BE2C (cell line): ENCODE data around the gene WNT16.

Source experiments
- DNase-seq: peaks from one replicate; pipeline ENCODE4 v3.0.0-alpha.2; 2020
- H3K27me3 ChIP-seq: fragments of 250-450 bp; sonication (Bioruptor Pico); 2 replicates; pipeline ENCODE4 v1.5.1; 2020; ENCODE audit warnings: mild to moderate bottlenecking
- H3K36me3 ChIP-seq: fragments of 250-450 bp; sonication (Bioruptor Pico); 2 replicates; pipeline ENCODE4 v1.5.1; 2020; ENCODE audit warnings: mild to moderate bottlenecking
- H3K4me1 ChIP-seq: fragments of 250-450 bp; sonication (Bioruptor Pico); 2 replicates; pipeline ENCODE4 v1.5.1; 2020
- H3K4me3 ChIP-seq: 2 replicates; pipeline ENCODE4 v1.5.1; 2011; ENCODE audit warnings: low read depth, low read length
- H3K9me3 ChIP-seq: fragments of 250-450 bp; sonication (Bioruptor Pico); 2 replicates; pipeline ENCODE4 v1.5.1; 2020
- CTCF ChIP-seq: IDR thresholded peaks from 2 replicates; pipeline ENCODE4 v1.5.1; 2012; ENCODE audit warnings: mild to moderate bottlenecking, low read depth, low read length

WNT16 gene

DNA sequence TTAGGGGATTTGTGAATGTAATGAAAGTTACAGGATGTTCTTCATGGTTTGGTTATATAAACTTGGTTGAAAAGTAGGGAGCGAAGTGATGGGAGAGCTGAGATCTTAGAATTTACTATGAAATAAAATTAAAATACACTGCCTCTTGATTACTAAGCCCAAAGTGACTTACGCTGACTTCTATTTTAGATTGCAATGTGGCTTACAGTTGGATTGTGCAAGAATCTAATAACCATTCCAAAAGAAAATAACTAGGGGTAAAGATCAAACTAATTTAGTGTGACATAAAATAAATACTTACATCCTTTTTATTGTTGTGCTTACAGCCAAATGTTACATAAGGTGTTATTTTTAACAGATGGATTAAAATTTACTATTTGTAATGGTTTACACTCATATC is 15.3 kb downstream of the WNT16 start:
- Histone ChIP-seq H3K4me3 (no peak overlapping the region), H3K27me3 (no peaks in the 10 kb centered on the region), H3K36me3 (no peaks in the 10 kb centered on the region; the same call in 1 of the 2 replicates), H3K4me1 (no peaks in the 10 kb centered on the region), H3K9me3 (no peaks in the 10 kb centered on the region)
- TF ChIP-seq CTCF, result no peak
- no peak for DNase-seq

- H3K36me3 ChIP-seq, result no peaks in the 10 kb centered on the region; the same call in 1 of the 2 replicates
- no peaks in the 10 kb centered on the region for H3K27me3 ChIP-seq
- no peak for TF ChIP-seq CTCF
- H3K4me3 ChIP-seq, result no peak overlapping the region
- no peaks in the 10 kb centered on the region for H3K4me1 ChIP-seq
- no peak for DNase-seq
- H3K9me3 ChIP-seq, result no peaks in the 10 kb centered on the region
These were observed 15.7 kb downstream of the WNT16 start for GRCh38 chr7:121344497-121344896.

DNA sequence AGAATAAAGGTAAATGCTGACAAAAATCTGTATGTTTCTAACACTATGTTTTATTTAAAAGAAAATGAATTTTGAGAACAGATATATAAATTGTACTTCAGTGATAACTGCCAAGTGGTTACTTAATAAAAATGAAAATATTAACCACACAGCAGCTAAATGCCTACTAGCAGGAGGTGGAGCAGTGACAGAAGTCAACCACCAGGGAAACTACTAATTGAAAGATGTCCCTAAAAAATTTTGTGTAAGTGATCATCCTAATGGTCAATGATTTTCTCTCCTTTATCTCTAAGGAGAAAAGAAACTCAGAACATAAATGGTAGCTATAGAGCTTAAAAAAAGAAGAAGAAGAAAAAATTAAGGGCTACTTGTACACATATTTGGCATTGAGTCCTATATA is 22.9 kb downstream of the WNT16 start:
- H3K4me1 ChIP-seq, result no peaks in the 10 kb centered on the region
- no peaks in the 10 kb centered on the region for H3K27me3 ChIP-seq
- TF ChIP-seq CTCF, result peak; percentile 28
- no peaks in the 10 kb centered on the region for H3K9me3 ChIP-seq
- no peak for DNase-seq
- no peak overlapping the region for H3K4me3 ChIP-seq
- H3K36me3 ChIP-seq, result peaks cover 17% of the 10 kb centered on the region

DNA sequence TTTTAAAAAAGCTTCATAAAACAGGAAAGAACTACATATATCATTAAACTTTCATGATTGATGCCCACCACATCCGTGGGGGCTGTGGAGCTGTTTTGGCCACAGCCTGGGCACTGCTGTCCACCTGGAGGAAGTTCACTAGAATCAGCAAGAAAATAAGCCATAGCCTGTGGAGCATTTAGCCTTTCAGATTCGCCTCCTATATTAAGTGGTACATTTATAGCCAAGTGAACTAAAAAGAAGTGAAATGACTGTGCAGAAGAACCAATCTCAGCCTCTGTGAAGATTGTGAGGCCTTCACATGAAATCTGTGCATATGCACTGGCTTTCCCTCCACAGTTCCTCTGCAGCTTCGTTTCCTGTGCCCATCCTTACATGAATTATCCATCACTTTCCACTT is 23.5 kb downstream of the WNT16 start:
- peaks cover 17% of the 10 kb centered on the region for H3K36me3 ChIP-seq
- no peaks in the 10 kb centered on the region for H3K4me1 ChIP-seq
- H3K27me3 ChIP-seq, result no peaks in the 10 kb centered on the region
- H3K4me3 ChIP-seq, result no peak overlapping the region
- TF ChIP-seq CTCF, result no peak
- H3K9me3 ChIP-seq, result no peaks in the 10 kb centered on the region
- no peak for DNase-seq

DNA sequence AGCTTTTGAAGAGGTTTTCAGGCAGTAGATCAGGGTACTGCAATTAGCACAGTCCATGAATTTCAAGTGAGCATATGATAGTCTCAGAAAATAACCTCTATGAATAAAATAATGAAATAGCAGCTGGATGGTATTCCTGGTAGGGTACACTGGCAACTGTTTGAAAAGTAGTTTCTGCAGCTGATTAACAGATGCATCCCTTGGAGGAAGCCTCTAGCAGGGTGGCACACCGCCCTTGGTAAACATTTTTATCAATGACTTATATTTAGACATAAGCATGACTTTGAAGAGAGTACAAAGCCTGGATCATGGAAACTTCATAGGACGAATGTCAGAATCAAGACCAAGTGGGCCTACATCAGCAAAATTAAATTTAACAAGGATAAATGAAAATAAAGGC is 26.8 kb downstream of the WNT16 start:
- no peak for DNase-seq
- H3K4me1 ChIP-seq, result no peaks in the 10 kb centered on the region
- TF ChIP-seq CTCF, result no peak

DNA sequence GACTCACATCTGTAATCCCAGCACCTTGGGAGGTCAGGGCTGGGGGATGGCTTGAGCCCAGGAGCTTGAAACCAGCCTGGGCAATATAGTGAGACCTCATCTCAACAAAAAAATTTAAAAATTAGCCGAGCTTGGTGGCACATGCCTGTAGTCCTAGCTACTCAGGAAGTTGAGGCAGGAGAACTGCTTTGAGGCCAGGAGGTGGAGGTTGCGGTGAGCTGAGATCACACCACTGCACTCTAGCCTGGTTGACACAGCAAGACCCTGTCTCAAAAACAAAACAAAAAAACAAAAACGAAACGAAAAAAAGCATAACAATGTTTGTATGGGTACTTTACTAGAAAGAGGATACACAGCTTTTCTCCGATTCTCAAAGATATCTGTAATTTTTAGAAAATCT is 31.8 kb downstream of the WNT16 start:
- no peak overlapping the region for H3K4me3 ChIP-seq
- DNase-seq, result no peak
- peaks cover 40% of the 10 kb centered on the region for H3K36me3 ChIP-seq
- H3K9me3 ChIP-seq, result no peaks in the 10 kb centered on the region
- H3K27me3 ChIP-seq, result no peaks in the 10 kb centered on the region
- TF ChIP-seq CTCF, result no peak
- H3K4me1 ChIP-seq, result no peaks in the 10 kb centered on the region

More for the DNA sequence above, 26.8 kb downstream of the WNT16 start:
- no peaks in the 10 kb centered on the region for H3K27me3 ChIP-seq
- no peaks in the 10 kb centered on the region for H3K9me3 ChIP-seq
- H3K4me3 ChIP-seq, result no peak overlapping the region
- H3K36me3 ChIP-seq, result peaks cover 32% of the 10 kb centered on the region
